AG04449 (cell line): ENCODE results near the gene GALNT6.

Experiments used
- CTCF ChIA-PET: fragments of 350-600 bp; formaldehyde crosslinking; extraction: SDS; loops from one replicate; lab custom pipeline; 2021; ENCODE audit warnings: antibody characterized with exemption; lab: Yijun Ruan, JAX
- POLR2A ChIA-PET: fragments of 400-600, 350-600 bp; formaldehyde crosslinking; extraction: SDS; loops from one replicate; lab custom pipeline; 2020; ENCODE audit warnings: antibody characterized with exemption, inconsistent platforms; lab: Yijun Ruan, JAX
- DNase-seq: peaks from one replicate; pipeline ENCODE4 v3.0.0-alpha.2; 2010; ENCODE audit warnings: low read depth, low spot score
- H3K4me3 ChIP-seq: 2 replicates; pipeline ENCODE4 v1.5.1; 2011; ENCODE audit warnings: low read depth, mild to moderate bottlenecking, control low read depth, low read length
- TF ChIP-seq, protein P1 (sequence below): IDR thresholded peaks from one replicate; pipeline ENCODE4 v1.5.1; 2011; ENCODE audit warnings: mild to moderate bottlenecking, moderate library complexity, low read length, control low read depth, inconsistent platforms; ENCODE audit not compliant: insufficient read depth; ENCODE audit errors: missing control alignments

Gene GALNT6

DNA sequence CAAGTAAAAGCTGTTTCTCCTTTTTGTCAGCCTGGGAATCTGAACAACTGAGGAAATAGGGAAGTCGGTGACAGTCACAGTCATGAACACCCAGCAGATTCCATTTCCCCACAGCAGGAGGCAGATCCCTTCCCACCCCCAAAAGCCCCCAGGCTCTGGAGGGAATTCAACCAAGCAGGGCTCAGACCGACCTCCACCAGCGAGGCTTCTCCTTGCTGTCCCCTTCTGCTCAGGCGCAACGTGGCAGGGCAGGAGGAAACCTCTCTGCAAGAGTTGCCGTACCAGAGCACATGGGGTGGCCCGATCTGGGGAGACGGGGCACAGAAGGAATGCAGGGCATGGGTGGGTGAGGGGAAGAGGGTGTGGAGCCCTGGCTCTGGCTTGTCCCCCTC, 319 bp downstream of the GALNT6 start:
- TF ChIP-seq, protein P1, sequence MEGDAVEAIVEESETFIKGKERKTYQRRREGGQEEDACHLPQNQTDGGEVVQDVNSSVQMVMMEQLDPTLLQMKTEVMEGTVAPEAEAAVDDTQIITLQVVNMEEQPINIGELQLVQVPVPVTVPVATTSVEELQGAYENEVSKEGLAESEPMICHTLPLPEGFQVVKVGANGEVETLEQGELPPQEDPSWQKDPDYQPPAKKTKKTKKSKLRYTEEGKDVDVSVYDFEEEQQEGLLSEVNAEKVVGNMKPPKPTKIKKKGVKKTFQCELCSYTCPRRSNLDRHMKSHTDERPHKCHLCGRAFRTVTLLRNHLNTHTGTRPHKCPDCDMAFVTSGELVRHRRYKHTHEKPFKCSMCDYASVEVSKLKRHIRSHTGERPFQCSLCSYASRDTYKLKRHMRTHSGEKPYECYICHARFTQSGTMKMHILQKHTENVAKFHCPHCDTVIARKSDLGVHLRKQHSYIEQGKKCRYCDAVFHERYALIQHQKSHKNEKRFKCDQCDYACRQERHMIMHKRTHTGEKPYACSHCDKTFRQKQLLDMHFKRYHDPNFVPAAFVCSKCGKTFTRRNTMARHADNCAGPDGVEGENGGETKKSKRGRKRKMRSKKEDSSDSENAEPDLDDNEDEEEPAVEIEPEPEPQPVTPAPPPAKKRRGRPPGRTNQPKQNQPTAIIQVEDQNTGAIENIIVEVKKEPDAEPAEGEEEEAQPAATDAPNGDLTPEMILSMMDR: no peak
- DNase-seq: no peak
- CTCF ChIA-PET: interaction anchor here (2.7 kb wide), 1 partner anchor 10 kb away, joined by 6 read pairs; no protein-coding TSS in a partner anchor
- POLR2A ChIA-PET: interaction anchor here (1.4 kb wide), 1 partner anchor 19 kb away, joined by 6 read pairs; no protein-coding TSS in a partner anchor
- H3K4me3 ChIP-seq: peak overlapping the region; percentile 63

DNA sequence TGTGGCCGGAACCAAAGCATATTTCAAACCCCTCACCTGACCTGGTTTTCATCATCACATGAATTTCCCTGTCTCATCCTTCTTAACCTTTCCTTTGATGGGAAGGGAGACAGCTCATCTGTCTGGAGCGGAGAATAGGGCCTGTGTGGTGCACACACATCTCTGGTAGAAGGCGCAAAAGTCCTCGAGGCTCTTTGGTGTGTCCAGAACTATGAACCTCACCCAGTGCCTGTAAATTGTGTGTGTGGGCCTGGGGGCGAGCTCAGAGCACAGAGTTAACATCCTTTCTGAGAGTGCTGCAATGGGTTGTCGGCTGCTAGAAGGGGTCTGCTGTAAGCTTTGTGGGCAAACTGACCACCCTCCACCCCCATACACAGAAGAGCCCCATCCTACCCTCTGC, 749 bp downstream of the GALNT6 start:
- DNase-seq: no peak
- POLR2A ChIA-PET: interaction anchor here (1.4 kb wide), 1 partner anchor 19 kb away, joined by 6 read pairs; no protein-coding TSS in a partner anchor
- CTCF ChIA-PET: interaction anchor here (2.7 kb wide), 1 partner anchor 10 kb away, joined by 6 read pairs; no protein-coding TSS in a partner anchor
- TF ChIP-seq, protein P1: no peak
- H3K4me3 ChIP-seq: peak overlapping the region; percentile 63

DNA sequence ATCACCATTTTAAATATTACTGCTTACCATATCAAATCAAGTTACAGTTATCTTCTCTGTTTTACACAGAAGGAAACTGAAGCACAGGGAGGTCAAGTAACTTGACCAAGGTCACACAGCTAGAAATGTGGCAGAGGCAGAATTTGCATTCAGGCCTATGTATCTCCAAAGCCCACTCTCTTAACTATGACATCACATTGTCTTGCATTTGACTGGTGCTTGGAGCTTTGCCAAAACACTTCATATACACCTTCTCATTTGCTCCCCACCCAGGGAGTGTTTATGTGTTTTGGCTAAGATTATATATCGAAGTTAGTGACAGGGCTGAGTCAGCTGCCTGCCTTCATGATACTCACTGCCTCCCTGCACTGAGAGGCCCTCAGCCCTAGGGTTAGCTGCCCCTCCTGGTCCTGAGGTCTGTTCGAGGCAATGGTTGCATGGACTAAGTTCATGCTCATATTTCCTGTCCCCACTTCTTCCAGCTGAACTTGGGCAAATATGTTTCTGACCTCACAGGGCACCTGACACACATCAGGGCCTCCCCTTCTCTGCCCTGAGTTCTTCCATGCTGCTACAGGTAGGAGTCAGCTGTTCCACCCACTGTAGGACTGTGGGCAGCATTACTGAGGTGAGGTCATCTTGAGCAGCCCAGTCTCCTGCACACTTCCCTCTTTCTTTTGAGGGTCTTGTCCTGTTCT, 1.8 kb downstream of the GALNT6 start:
- H3K4me3 ChIP-seq: no peak overlapping the region
- ChIA-PET POLR2A (no interaction called here), CTCF (interaction anchor here (2.7 kb wide), 1 partner anchor 9 kb away, joined by 6 read pairs; no protein-coding TSS in a partner anchor)
- no peak for DNase-seq
- TF ChIP-seq, protein P1: no peak

DNA sequence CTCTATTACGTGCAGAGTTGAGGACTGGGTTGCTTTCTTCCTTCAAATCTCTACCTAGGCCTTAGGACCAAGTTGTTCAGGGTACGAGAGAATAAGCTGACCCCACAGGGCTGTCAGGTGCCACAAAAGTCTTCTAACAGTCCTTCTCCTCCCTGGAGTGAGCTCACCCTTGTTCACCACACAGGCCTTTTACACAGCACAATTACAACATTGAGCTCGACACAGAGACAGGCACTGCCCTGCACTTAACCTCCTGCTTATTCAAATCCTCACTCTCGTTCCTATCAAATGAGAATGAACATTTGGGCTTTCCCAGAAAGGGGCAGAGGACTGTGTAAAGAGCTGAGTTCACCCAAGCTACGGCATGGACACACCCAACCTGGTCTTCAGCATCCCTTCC, 2.4 kb downstream of the GALNT6 start:
- CTCF ChIA-PET: interaction anchor here (1.0 to 2.7 kb wide), 2 partner anchors 8 to 12 kb away, joined by 3 to 6 read pairs; no protein-coding TSS in a partner anchor
- no peak overlapping the region for H3K4me3 ChIP-seq
- no peak for DNase-seq
- TF ChIP-seq, protein P1: no peak
- POLR2A ChIA-PET: no interaction called here

DNA sequence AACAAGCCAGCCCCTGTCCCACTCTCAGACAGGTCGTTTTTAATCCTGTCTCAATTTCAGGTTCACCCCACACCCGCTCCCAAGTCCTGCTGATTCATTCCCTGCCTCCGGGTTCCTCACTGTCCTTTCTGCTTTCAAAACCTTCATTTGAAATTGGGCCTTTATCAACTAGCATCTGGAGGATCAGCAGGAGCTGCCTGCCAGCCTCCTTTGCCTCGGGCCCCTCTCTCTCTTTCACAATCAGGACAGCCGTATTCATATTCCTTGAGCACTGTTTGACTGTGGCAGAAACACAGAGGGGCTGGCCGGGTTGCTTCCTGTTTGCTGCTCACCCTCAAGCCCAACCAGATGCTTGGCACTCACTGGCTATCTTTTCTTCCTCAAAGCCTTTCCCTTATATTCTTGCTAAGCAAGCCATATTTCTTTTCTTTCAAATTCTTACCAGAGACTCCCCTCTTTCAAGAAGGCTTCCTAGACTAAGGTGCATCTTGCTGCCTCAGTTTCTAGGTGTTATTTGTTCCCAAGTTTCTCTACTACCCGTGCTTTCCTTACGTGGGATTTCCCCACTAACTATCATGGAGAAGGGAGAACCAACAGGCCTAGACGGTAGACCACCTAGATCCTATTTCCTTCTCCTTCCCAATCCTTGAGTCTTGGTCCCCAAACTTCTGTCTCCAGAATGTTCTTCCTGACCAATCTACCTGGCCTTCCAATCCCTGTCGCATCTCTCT, 3.0 kb downstream of the GALNT6 start:
- ChIA-PET CTCF (interaction anchor here (1.0 to 2.7 kb wide), 3 partner anchors 8 to 11 kb away, joined by 3 to 6 read pairs (median 3); no protein-coding TSS in a partner anchor), POLR2A (no interaction called here)
- TF ChIP-seq, protein P1: no peak
- H3K4me3 ChIP-seq: no peak overlapping the region
- DNase-seq: no peak

DNA sequence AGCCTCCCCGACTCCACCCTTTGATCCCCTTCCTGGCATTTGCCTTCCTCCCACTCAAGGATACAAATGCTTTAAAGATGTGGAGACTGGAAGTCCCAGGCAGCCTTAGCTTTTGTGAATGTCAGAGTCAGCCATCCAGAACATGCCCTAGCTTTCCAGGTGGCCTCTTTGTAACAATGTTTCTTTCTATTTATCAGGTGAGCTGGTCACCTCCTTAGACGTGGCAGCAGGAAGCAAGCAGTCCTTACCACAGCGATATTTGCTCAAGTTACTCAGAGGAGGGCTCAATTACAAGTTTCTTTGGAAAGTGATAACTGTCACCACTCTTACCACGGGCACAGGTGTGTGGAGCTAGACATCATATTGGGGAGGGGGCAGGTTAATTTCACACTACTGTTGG, 4.9 kb downstream of the GALNT6 start:
- no peak for DNase-seq
- CTCF ChIA-PET: interaction anchor here (0.6 to 0.8 kb wide), 2 partner anchors 15 to 597 kb away, joined by 3 to 4 read pairs; no protein-coding TSS in a partner anchor
- POLR2A ChIA-PET: no interaction called here
- TF ChIP-seq, protein P1: no peak
- H3K4me3 ChIP-seq: no peak overlapping the region
